Thyroid gland (tissue), 4 donors: ENCODE results near the gene KIRREL2.

Source experiments
- CTCF ChIP-seq, 6 experiments: fragments of 200-600 bp in 3 of 6; fragments of 450-650 bp in 3 of 6; sonication (generic) in 3 of 6; IDR thresholded peaks; one replicate each; pipeline ENCODE4 v1.5.1; 2016 to 2019; ENCODE audit warnings: antibody characterized with exemption in 6 of 6, mild to moderate bottlenecking in 2 of 6, inconsistent platforms in 1 of 6, moderate library complexity in 1 of 6
- POLR2A ChIP-seq, 2 donors: fragments of 450-650 bp; IDR thresholded peaks; one replicate each; pipeline ENCODE4 v1.6.1; 2017; ENCODE audit warnings: antibody characterized with exemption in 2 of 2, mild to moderate bottlenecking in 2 of 2, moderate library complexity in 1 of 2

DNA sequence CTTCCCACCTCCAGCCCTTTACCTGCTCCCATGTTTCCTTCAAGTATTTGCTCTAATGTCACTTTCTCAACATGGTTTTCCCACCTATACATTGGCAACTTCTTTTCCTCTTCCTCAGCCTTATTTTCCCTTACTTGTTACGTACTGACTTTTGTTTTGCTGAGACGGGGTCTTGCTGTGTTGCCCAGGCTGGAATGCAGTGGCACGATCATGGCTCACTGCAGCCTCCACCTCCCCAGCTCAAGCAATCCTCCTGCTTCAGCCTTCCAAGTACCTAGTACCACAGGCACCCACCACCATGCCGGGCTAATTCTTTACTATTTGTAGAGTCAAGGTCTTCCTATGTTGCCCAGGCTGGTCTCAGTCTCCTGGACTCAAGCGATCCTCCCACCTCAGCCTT is 49.1 kb upstream of the KIRREL2 start:
- TF ChIP-seq CTCF (IDR thresholded peaks at IDR 0.05), result no peak
- TF ChIP-seq POLR2A (IDR thresholded peaks at IDR 0.05), result no peak
